ENCODE measurements around the gene SSUH2.
"Not testable (repeated sequence)": the region's sequence is repeated elsewhere in the genome, so short reads cannot be mapped to it uniquely, and the experiment has no call there.

SSUH2 gene

GRCh38 chr3:8644748-8645390 lies at the start of gene SSUH2:
Gene SSUH2, minus strand, starts transcription at chr3:8644798. Its CDS starts 40 bp downstream, at chr3:8644758.
- H3K27ac ChIP-seq: no peak within 1 kb of the TSS

GRCh38 chr3:8691295-8691694 lies 46.7 kb upstream of the SSUH2 start:
- H3K4me3 ChIP-seq, H3K27ac ChIP-seq: not testable (repeated sequence)

More at GRCh38 chr3:8644748-8645390, at the start of gene SSUH2:
- H3K4me3 ChIP-seq: no peak within 1 kb of the TSS

- not testable (repeated sequence) for H3K27ac ChIP-seq, H3K4me3 ChIP-seq
These were observed 40.4 kb upstream of the SSUH2 start for GRCh38 chr3:8684992-8685391.

GRCh38 chr3:8682850-8683574 lies 38.4 kb upstream of the SSUH2 start:
- not testable (repeated sequence) for H3K4me3 ChIP-seq

GRCh38 chr3:8681881-8682538 lies 37.4 kb upstream of the SSUH2 start:
- not testable (repeated sequence) for H3K27ac ChIP-seq, H3K4me3 ChIP-seq

More at GRCh38 chr3:8682850-8683574, 38.4 kb upstream of the SSUH2 start:
- not testable (repeated sequence) for H3K27ac ChIP-seq

GRCh38 chr3:8681349-8681748 lies 36.8 kb upstream of the SSUH2 start:
- no peak overlapping the region for H3K27ac ChIP-seq
- no peak overlapping the region for H3K4me3 ChIP-seq

GRCh38 chr3:8679817-8680553 lies 35.4 kb upstream of the SSUH2 start:
- not testable (repeated sequence) for H3K4me3 ChIP-seq, H3K27ac ChIP-seq

- no peak overlapping the region for H3K27ac ChIP-seq
- H3K4me3 ChIP-seq: peak overlapping the region in 1 of 7 experiments; percentile 6
These were observed 34.2 kb upstream of the SSUH2 start for GRCh38 chr3:8678751-8679150.

- H3K4me3 ChIP-seq, H3K27ac ChIP-seq: not testable (repeated sequence)
These were observed 32.7 kb upstream of the SSUH2 start for GRCh38 chr3:8677258-8677657.

GRCh38 chr3:8675591-8675990 lies 31.0 kb upstream of the SSUH2 start:
- H3K4me3 ChIP-seq, H3K27ac ChIP-seq: not testable (repeated sequence)

- no peak overlapping the region for H3K27ac ChIP-seq
- no peak overlapping the region for H3K4me3 ChIP-seq
These were observed 28.6 kb upstream of the SSUH2 start for GRCh38 chr3:8673083-8673737.

- H3K4me3 ChIP-seq: no peak overlapping the region
- no peak overlapping the region for H3K27ac ChIP-seq
These were observed 24.4 kb upstream of the SSUH2 start for GRCh38 chr3:8669019-8669418.

- Histone ChIP-seq H3K27ac (no peak overlapping the region), H3K4me3 (no peak overlapping the region)
These were observed 23.6 kb upstream of the SSUH2 start for GRCh38 chr3:8668216-8668615.

- Histone ChIP-seq H3K4me3 (no peak overlapping the region), H3K27ac (no peak overlapping the region)
These were observed 23.0 kb upstream of the SSUH2 start for GRCh38 chr3:8667463-8668091.

- Histone ChIP-seq H3K27ac (no peak overlapping the region), H3K4me3 (no peak overlapping the region)
These were observed 20.9 kb upstream of the SSUH2 start for GRCh38 chr3:8665407-8665896.

GRCh38 chr3:8663177-8664061 lies 18.8 kb upstream of the SSUH2 start:
- Histone ChIP-seq H3K27ac (no peak overlapping the region), H3K4me3 (no peak overlapping the region)

- Histone ChIP-seq H3K4me3 (no peak overlapping the region), H3K27ac (no peak overlapping the region)
These were observed 18.0 kb upstream of the SSUH2 start for GRCh38 chr3:8662594-8662993.
